Muscle layer of colon (tissue), 2 donors: ENCODE results near the gene MYO18A.

Source experiments
- H3K27ac ChIP-seq: one replicate; pipeline ENCODE4 v1.7.0; 2013; ENCODE audit warnings: low read depth, mild to moderate bottlenecking, low read length, moderate library complexity
- H3K27me3 ChIP-seq, 2 donors: one replicate each; pipeline ENCODE4 v1.7.0; 2013; ENCODE audit warnings: low read length in 2 of 2, mild to moderate bottlenecking in 2 of 2; ENCODE audit not compliant: insufficient read depth in 2 of 2, control insufficient read depth in 1 of 2
- H3K36me3 ChIP-seq: one replicate; pipeline ENCODE4 v1.7.0; 2013; ENCODE audit warnings: mild to moderate bottlenecking, low read length; ENCODE audit not compliant: insufficient read depth
- H3K4me1 ChIP-seq: one replicate; pipeline ENCODE4 v1.7.0; 2013; ENCODE audit warnings: mild to moderate bottlenecking, low read length; ENCODE audit not compliant: insufficient read depth
- H3K4me3 ChIP-seq, 2 donors: one replicate each; pipeline ENCODE4 v1.7.0; 2013; ENCODE audit warnings: low read length in 2 of 2, low read depth in 1 of 2, mild to moderate bottlenecking in 1 of 2, moderate library complexity in 1 of 2
- H3K9ac ChIP-seq: one replicate; pipeline ENCODE4 v1.7.0; 2013; ENCODE audit warnings: low read length
- H3K9me3 ChIP-seq: one replicate; pipeline ENCODE4 v1.7.0; 2013; ENCODE audit warnings: mild to moderate bottlenecking, low read length
- donor health status: abdominal sarcoma.
- donor health status: Adenocarcinoma of cecum.

Gene MYO18A

DNA sequence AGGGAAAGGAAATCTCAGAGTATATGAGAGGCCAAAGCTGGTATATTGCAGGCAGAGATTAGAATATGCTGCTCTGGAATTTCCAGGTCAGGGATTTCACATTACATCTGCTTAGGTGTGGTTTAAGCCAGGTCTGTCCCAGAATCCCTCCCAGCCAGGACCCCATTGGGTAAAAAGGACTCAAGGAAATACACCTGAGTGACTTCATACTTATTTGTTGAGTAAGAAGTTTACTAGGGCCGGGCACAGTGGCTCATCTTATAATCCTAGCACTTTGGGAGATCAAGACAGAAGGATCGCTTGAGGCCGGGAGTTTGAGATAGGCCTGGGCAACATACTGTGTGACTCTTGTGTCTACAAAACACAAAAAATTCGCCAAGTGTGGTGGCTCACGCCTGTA is 130.0 kb downstream of the MYO18A start:
- Histone ChIP-seq H3K27ac (no peak overlapping the region), H3K9ac (no peak overlapping the region), H3K9me3 (no peaks in the 10 kb centered on the region), H3K27me3 (no peaks in the 10 kb centered on the region), H3K4me3 (no peak overlapping the region), H3K4me1 (no peaks in the 10 kb centered on the region), H3K36me3 (peaks cover 7% of the 10 kb centered on the region)

DNA sequence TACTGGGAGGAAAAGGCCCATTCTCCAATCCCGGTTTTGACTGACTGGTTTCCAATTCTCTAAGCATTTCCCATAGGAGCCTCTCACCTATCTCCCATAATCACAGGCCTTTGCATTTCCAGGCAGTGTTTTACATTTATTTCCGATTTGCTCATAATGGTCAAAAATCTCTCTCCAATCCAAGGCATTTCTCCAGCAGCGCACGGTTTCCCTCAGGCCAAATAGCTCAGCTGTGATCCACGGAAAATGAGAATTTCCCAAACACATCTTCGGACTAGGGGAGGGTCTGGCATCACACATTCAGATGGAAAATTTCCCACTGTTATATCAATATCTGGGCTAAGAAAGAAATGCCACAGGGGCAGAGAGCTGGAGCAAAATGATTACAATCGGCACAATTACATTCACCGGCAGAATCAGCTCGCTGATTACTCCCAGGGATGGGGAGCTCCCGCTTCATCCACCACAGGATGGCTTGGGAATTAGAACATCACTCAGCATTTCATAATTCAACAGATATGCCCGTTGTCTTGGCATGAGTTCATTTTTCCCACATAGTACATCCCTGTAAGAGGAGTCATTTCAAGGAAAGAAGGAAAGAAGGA is 130.6 kb downstream of the MYO18A start:
- H3K27ac ChIP-seq, result no peak overlapping the region
- H3K4me3 ChIP-seq, result no peak overlapping the region
- no peaks in the 10 kb centered on the region for H3K9me3 ChIP-seq
- peaks cover 7% of the 10 kb centered on the region for H3K36me3 ChIP-seq
- H3K27me3 ChIP-seq, result no peaks in the 10 kb centered on the region
- H3K9ac ChIP-seq, result no peak overlapping the region
- no peaks in the 10 kb centered on the region for H3K4me1 ChIP-seq

DNA sequence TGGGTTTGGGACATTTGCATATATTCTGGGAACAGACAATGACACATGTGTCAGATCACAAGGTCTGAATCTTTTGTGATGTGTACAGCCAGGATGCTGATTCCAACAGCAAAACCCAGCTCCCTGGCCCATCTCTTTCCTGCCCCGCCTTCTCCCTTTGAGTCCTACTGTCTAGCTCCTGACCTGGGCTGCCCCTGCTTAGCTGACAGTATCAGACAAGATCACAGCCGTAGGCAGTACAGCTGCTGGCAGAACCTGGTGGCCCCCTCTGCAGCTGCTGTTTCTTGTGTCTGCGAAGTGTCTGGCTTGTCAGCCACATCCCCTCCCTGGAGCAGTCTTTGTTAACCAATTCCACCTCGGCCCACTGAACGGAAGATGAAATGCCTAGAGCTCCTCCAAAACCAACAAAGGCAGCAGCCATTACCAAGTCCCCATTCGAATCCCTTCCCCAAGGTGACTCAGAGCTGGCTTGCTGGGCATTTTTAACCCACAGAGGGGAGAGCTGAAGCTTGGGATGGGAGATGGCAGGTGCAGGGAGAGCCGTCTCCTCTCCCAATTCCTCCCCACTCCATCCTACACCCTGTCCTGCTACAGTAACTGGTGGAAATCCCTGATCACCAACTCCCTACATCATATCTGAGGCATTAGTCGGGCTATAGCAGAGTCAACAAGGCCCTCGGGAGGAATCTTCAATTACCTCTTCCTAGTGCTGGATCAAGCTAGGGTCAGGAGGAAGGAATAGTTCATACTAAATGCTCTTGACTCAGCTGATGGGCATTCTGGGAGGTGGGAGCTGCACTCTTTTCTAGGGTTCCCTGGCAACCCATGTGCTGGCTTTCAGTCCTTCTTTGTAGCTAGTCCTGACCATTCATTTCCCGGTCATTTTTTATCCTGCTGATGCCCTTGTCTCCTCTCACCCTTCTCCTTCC is 131.5 kb downstream of the MYO18A start:
- no peak overlapping the region for H3K9ac ChIP-seq
- no peaks in the 10 kb centered on the region for H3K4me1 ChIP-seq
- no peaks in the 10 kb centered on the region for H3K27me3 ChIP-seq
- H3K27ac ChIP-seq, result no peak overlapping the region
- H3K4me3 ChIP-seq, result no peak overlapping the region
- H3K9me3 ChIP-seq, result no peaks in the 10 kb centered on the region
- peaks cover 7% of the 10 kb centered on the region for H3K36me3 ChIP-seq

DNA sequence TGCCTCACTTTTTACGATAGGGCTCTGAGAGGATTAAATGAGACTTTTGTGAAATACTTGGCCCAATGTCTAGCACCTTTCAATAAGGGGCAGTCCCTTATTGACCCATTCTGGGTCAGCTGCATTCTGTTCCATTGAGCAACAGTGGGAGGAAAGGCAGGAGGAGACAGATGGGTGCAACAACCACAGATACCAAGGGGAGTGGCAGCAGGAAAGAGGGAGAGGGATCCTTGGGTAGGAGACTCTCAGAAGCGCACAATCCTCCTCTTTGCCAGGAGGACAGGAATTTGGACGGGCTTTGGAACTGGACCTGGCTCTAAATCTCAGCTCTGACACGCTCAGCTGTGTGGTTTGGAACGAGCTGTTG is 133.7 kb downstream of the MYO18A start:
- Histone ChIP-seq H3K9ac (no peak overlapping the region), H3K36me3 (peaks cover 7% of the 10 kb centered on the region), H3K9me3 (no peaks in the 10 kb centered on the region), H3K4me3 (no peak overlapping the region), H3K27me3 (no peaks in the 10 kb centered on the region), H3K27ac (no peak overlapping the region), H3K4me1 (no peaks in the 10 kb centered on the region)

DNA sequence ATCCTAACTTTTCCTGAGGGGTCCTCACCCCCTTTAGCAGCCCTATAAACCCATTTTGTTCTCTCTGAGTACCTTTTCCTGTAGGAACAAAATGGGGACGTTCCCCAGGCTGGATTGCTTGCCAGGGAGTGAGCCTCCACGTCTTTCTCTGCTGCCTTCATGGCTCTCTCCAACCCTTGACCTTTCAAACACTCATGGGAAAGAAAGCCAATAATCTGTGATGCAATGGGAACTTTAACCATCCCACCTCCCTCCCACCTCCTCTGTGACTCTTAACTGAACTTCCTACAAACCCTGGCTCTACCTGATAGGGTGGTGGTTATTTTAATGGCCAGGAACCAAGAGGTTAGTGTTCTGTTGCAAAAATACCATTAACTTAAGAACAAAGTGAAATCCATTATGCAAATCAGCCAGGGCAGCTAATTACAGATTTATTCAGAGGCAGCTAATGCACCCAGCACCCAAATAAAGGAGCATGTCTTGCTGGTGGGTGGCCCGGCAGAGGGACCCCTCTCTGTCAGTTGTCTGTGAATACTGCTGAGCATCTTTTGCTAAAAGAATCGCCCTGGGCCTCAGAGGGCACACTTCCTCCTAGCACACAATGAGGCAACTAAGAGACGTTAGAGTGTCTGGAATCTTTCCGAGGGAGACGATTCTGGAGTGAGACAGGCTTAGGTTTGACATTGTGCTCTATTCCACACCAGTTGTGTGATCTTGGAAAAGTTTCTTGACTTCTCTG is 134.3 kb downstream of the MYO18A start:
- H3K9me3 ChIP-seq, result no peaks in the 10 kb centered on the region
- H3K27ac ChIP-seq, result no peak overlapping the region
- no peaks in the 10 kb centered on the region for H3K4me1 ChIP-seq
- H3K27me3 ChIP-seq, result no peaks in the 10 kb centered on the region
- H3K36me3 ChIP-seq, result peaks cover 7% of the 10 kb centered on the region
- no peak overlapping the region for H3K4me3 ChIP-seq
- no peak overlapping the region for H3K9ac ChIP-seq

DNA sequence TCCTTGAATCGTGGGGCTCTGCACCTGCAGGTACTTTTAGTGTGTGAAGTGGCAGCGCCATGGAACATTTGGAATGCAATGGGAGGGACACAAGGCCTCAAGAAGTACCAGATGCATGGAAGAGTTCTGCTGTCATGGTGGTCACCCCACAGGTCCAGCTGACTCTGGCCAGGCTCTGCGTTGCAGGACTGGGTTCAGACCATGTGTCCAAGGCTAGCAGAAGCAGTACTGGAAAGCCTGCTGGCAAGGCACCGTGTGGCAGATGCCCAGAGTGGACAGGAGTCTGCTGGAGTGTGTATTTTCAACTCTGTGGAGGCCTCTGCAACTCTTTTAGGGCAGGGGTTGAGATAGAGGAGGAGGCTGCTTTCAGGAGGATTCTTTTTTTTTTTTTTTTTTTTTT is 135.2 kb downstream of the MYO18A start:
- Histone ChIP-seq H3K4me1 (no peaks in the 10 kb centered on the region), H3K4me3 (no peak overlapping the region), H3K27ac (no peak overlapping the region), H3K27me3 (no peaks in the 10 kb centered on the region), H3K9me3 (no peaks in the 10 kb centered on the region), H3K36me3 (peaks cover 7% of the 10 kb centered on the region), H3K9ac (no peak overlapping the region)

DNA sequence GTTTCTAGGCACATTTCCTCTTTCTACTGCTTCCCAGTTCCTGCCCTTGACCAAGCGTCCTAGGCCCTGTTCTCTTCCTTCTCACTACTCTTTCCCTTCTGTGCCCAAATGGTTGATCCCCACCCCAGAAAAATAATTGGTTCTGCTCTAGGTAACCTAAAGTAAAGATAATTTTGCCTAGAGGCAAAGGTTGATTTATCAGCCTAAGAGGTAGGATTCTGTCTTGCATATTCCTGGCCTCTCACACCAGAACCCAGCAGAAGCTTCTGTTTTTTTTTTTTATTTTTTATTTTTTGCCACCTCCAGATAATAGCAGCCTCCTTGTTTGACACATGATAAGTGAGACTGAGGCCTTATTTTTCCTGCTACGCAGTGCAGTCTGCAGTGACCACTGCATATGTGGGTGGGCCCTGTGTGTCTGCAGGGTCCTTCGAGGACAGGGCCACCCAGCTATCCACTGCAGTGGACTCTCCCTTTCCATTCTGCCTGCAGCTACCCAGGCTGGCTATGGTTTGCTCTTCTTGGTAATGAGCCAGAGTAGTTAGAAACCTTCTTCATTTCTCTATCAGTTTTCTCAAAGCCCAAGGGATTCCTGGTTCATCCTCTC is 136.6 kb downstream of the MYO18A start:
- H3K9me3 ChIP-seq, result no peaks in the 10 kb centered on the region
- no peaks in the 10 kb centered on the region for H3K4me1 ChIP-seq
- H3K9ac ChIP-seq, result no peak overlapping the region
- H3K4me3 ChIP-seq, result no peak overlapping the region
- H3K27me3 ChIP-seq, result no peaks in the 10 kb centered on the region
- H3K27ac ChIP-seq, result peak overlapping the region; percentile 16
- peaks cover 7% of the 10 kb centered on the region for H3K36me3 ChIP-seq

DNA sequence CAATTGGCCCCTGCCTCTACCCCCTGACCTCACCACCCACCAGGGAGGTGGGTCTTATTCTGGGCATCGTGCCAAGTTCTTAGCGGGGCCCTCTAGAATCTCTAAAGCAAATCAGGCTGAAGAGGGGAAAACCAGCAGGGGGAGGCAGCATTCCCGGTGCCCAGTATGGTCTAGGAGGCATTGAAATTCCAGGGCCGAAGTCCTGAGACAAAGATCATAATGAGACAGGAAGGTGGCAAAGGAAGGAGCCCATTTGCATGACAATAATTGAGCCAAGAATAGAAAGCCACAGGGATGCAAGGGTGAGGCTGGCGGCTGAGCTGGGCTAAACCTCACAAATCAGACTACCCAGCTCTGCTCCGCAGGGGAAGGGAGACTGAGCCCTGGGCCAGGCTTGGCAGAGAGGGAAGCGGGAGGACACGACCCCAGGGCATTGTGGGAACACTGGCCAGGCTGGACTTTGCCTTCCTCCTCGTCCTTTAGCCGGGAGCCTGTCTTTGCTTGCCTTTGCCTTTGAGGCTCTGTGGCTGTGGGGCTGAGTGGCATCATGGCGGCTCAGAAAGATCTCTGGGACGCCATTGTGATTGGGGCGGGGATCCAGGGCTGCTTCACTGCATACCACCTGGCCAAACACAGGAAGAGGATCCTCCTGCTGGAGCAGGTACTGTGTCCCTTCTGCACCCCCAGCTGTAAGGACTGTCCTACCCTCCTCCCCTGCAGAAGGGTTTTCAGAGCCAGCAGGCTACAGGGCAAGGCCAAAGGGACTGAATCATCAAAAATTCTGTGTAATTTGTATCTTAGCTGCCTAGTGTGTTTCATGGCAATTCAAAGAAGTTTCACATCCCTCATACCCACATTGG is 137.3 kb downstream of the MYO18A start, which contains the start of gene PIPOX:
TSS of gene PIPOX (plus strand) at position 463 of the 860 bp plus-strand sequence. CDS start at position 548, 85 bp downstream.
- no peak within 1 kb of the TSS for H3K4me3 ChIP-seq
- no peak within 1 kb of the TSS for H3K9ac ChIP-seq
- no peaks in the 10 kb centered on the region for H3K9me3 ChIP-seq
- no peaks in the 10 kb centered on the region for H3K4me1 ChIP-seq
- peak within 1 kb of the TSS; percentile 16 for H3K27ac ChIP-seq
- no peaks in the 10 kb centered on the region for H3K27me3 ChIP-seq
- peaks cover 7% of the 10 kb centered on the region for H3K36me3 ChIP-seq

DNA sequence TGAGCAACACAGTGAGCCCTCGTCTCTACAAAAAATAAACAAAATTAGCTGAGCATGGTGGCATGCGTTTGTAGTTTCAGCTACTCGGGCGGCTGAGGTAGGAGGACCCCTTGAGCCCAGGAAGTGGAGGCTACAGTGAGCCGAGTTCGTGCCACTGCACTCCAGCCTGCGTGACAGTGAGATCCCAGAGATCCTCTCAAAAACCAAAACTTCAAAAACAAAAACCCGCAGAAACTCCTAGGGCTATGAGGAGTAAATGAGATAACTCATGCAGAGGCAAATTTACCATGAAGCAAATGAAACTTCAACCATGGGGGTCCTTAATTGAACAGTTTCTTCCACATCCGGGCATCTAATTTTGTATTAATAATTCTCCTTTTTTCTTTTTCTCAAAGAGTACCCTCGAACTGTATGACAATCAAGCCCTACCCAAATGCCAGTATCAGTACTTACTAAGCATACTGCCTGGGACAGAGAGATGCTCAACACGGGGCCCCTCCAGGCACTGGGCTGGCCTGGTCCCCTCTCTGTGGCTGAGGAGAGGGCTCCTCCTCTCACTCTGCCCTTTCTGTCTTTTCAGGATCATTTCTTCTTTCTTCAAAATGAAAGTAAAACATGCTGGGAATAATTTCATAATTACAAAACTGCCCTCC is 138.0 kb downstream of the MYO18A start:
- H3K27me3 ChIP-seq, result no peaks in the 10 kb centered on the region
- H3K4me3 ChIP-seq, result no peak overlapping the region
- no peak overlapping the region for H3K27ac ChIP-seq
- H3K4me1 ChIP-seq, result no peaks in the 10 kb centered on the region
- no peaks in the 10 kb centered on the region for H3K9me3 ChIP-seq
- H3K36me3 ChIP-seq, result peaks cover 7% of the 10 kb centered on the region
- H3K9ac ChIP-seq, result no peak overlapping the region

DNA sequence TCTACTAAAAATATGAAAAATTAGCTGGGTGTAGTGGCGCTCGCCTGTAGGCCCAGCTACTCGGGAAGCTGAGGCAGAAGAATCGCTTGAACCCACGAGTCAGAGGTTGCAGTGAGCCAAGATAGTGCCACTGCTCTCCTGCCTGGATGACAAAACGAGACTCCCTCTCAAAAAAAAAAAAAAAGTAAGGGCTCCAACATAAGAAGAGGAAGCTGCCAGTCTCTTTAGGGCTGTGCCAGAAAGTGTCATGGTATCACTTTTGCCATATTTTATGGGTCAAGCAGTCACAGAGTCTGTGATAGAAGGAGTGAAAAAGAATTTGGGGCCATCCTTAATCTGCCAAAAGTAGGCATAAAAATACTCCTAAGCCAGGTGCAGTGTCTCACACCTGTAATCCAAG is 138.6 kb downstream of the MYO18A start:
- Histone ChIP-seq H3K4me3 (no peak overlapping the region), H3K27me3 (no peaks in the 10 kb centered on the region), H3K4me1 (no peaks in the 10 kb centered on the region), H3K9ac (no peak overlapping the region), H3K9me3 (no peaks in the 10 kb centered on the region), H3K27ac (no peak overlapping the region), H3K36me3 (peaks cover 7% of the 10 kb centered on the region)
